C4-2B (cell line): Measurements from ENCODE around the gene S100A5.

ENCODE experiments used
- CTCF ChIP-seq: fragments of 450-650 bp; conservative IDR thresholded peaks from 2 replicates; pipeline ENCODE4 v1.5.1; 2017; ENCODE audit warnings: mild to moderate bottlenecking
- ZFX ChIP-seq: fragments of 450-650 bp; IDR thresholded peaks from 2 replicates; pipeline ENCODE4 v1.6.1; 2017

- TF ChIP-seq CTCF (no peak), ZFX (no peak)
These were observed at the start of gene S100A5 for GRCh38 chr1:153540394-153541361.
